Panc1 (cell line): ENCODE results near the gene RBM44. TPM values are rescaled to one million over a fixed set of nuclear protein-coding genes. Genes with fewer than 3 reads are reported as not detected.

ENCODE experiments used
- ATAC-seq: fragments of 200-7000 bp; cut with Tn5 transposase; 2 replicates; pipeline ENCODE4 v1.9.1; 2020; ENCODE audit warnings: mild to moderate bottlenecking, moderate library complexity
- BruUV-seq: library from RNA; stranded (reverse); fragments of 400-500 nt; replicated peaks from 2 replicates; lab custom pipeline; 2021; lab: Mats Ljungman, UMichigan
- CTCF ChIA-PET: fragments of 300-600 bp; sonication (Branson Sonifier 250); formaldehyde crosslinking; loops from one replicate; lab custom pipeline; 2022; ENCODE audit warnings: antibody characterized with exemption; lab: Charles Lee
- POLR2A ChIA-PET: fragments of 300-600 bp; sonication (Branson Sonifier 250); formaldehyde crosslinking; loops from one replicate; lab custom pipeline; 2022; ENCODE audit warnings: antibody characterized with exemption; lab: Charles Lee
- DNase-seq: peaks from one replicate; pipeline ENCODE4 v3.0.0-alpha.2; 2010; ENCODE audit warnings: low read depth, low spot score
- H3K27ac ChIP-seq: 2 replicates; pipeline ENCODE4 v1.5.1; 2011; ENCODE audit warnings: mild to moderate bottlenecking, low read length, inconsistent platforms
- H3K27me3 ChIP-seq: fragments of 200-500 bp; sonication (Bioruptor generic); 2 replicates; pipeline ENCODE4 v1.6.0; 2014; ENCODE audit warnings: low read length, inconsistent platforms; ENCODE audit not compliant: control insufficient read depth, insufficient read depth
- H3K36me3 ChIP-seq: fragments of 200-500 bp; sonication (Bioruptor generic); 2 replicates; pipeline ENCODE4 v1.5.1; 2014; ENCODE audit warnings: inconsistent platforms, mild to moderate bottlenecking, low read length, moderate library complexity; ENCODE audit not compliant: control insufficient read depth, insufficient read depth
- H3K4me1 ChIP-seq: 2 replicates; pipeline ENCODE4 v1.5.1; 2011; ENCODE audit warnings: inconsistent platforms, mild to moderate bottlenecking, low read length, moderate library complexity; ENCODE audit not compliant: control insufficient read depth, insufficient read depth
- H3K4me3 ChIP-seq, 2 experiments: 2 replicates each; pipeline ENCODE4 v1.5.1; 2011 to 2012; ENCODE audit warnings: low read depth in 2 of 2, low read length in 2 of 2, mild to moderate bottlenecking in 2 of 2, inconsistent platforms in 1 of 2, moderate library complexity in 1 of 2
- H3K9me3 ChIP-seq: fragments of 200-500 bp; sonication (Bioruptor generic); 2 replicates; pipeline ENCODE4 v1.5.1; 2014; ENCODE audit warnings: low read depth, mild to moderate bottlenecking, inconsistent platforms, low read length, moderate library complexity; ENCODE audit not compliant: control insufficient read depth, insufficient read depth
- CTCF ChIP-seq: fragments of 450-650 bp; IDR thresholded peaks from 2 replicates; pipeline ENCODE4 v1.5.1; 2017; ENCODE audit warnings: mild to moderate bottlenecking
- POLR2AphosphoS5 ChIP-seq: IDR thresholded peaks from 2 replicates; pipeline ENCODE4 v1.6.1; 2012; ENCODE audit warnings: mild to moderate bottlenecking, low read depth, low read length, moderate library complexity
- REST ChIP-seq, 2 experiments: IDR thresholded peaks; 2 replicates each; pipeline ENCODE4 v1.6.1; 2011 to 2012; ENCODE audit warnings: low read depth in 2 of 2, control low read depth in 1 of 2, low read length in 1 of 2, mild to moderate bottlenecking in 1 of 2, moderate library complexity in 1 of 2; ENCODE audit not compliant: insufficient read depth in 1 of 2
- SIN3A ChIP-seq: IDR thresholded peaks from 2 replicates; pipeline ENCODE4 v1.6.1; 2012; ENCODE audit warnings: low read depth, mild to moderate bottlenecking, low read length, moderate library complexity, borderline replicate concordance; ENCODE audit not compliant: insufficient read depth
- TCF7L2 ChIP-seq: IDR thresholded peaks from 2 replicates; pipeline ENCODE4 v1.6.1; 2011; ENCODE audit warnings: mild to moderate bottlenecking, low read depth, low read length, inconsistent platforms
- in situ Hi-C: cut with HindIII; loops from 2 replicates; pipeline ENCODE4 v1.10.0; 2016; ENCODE audit warnings: low sequenced_read_pairs, low pct_unique_long_range_greater_than_20kb
- intact Hi-C: fragments of 100-400 bp; cut with micrococcal nuclease; formaldehyde crosslinking; loops from one replicate; pipeline ENCODE4 v1.10.0; 2022; ENCODE audit not compliant: unreplicated experiment
- total RNA-seq: library from RNA; stranded (reverse); gene quantifications from one replicate; pipeline ENCODE4 v1.2.1, GENCODE V29; 2021; ENCODE audit not compliant: unreplicated experiment

Gene RBM44
- total RNA-seq, 1 experiment from 2014 or later = 0.90 TPM

- peaks cover 21% of the 10 kb centered on the region for H3K4me1 ChIP-seq
- no TSS peak for BruUV-seq
- no peak overlapping the region for H3K4me3 ChIP-seq
- in situ Hi-C loops = no loop called here
- DNase-seq (no peak), ATAC-seq (no peak)
- no peaks in the 10 kb centered on the region for H3K36me3 ChIP-seq
- no peaks in the 10 kb centered on the region for H3K9me3 ChIP-seq
- intact Hi-C loops = no loop called here
- ChIA-PET CTCF (no interaction called here), POLR2A (no interaction called here)
- H3K27ac ChIP-seq = no peak overlapping the region
- TF ChIP-seq CTCF (no peak), REST (IDR thresholded peaks at IDR 0.05; ENCODE audit: insufficient read depth in 1 of 2, low read depth in 2 of 2, low read length in 1 of 2) (no peak), TCF7L2 (no peak), SIN3A (no peak), POLR2AphosphoS5 (no peak)
- H3K27me3 ChIP-seq = no peaks in the 10 kb centered on the region
Measured at GRCh38 chr2:237876951-237877491, 78.4 kb downstream of the RBM44 start.

- POLR2A ChIA-PET = no interaction called here
- Histone ChIP-seq H3K9me3 (no peaks in the 10 kb centered on the region), H3K36me3 (no peaks in the 10 kb centered on the region), H3K27me3 (no peaks in the 10 kb centered on the region), H3K27ac (no peak overlapping the region), H3K4me1 (peaks cover 21% of the 10 kb centered on the region), H3K4me3 (no peak overlapping the region)
- no peak for DNase-seq
- no peak for ATAC-seq
- TF ChIP-seq SIN3A (no peak), CTCF (no peak), POLR2AphosphoS5 (no peak), REST (IDR thresholded peaks at IDR 0.05; ENCODE audit: insufficient read depth in 1 of 2, low read depth in 2 of 2, low read length in 1 of 2) (no peak), TCF7L2 (no peak)
- intact Hi-C loops (no loop called here), in situ Hi-C loops (no loop called here)
- CTCF ChIA-PET = no interaction called here
- BruUV-seq = no TSS peak
Measured at GRCh38 chr2:237877576-237878307, 79.2 kb downstream of the RBM44 start.
